Epithelial cell of proximal tubule (primary cell): Measurements from ENCODE around the gene CA5B. TPM values are rescaled to one million over a fixed set of nuclear protein-coding genes. Genes with fewer than 3 reads are reported as not detected.
"Not testable (repeated sequence)": the region's sequence is repeated elsewhere in the genome, so short reads cannot be mapped to it uniquely, and the experiment has no call there.

Experiments used
- DNase-seq: peaks from one replicate; pipeline ENCODE4 v3.0.0-alpha.2; 2011; ENCODE audit warnings: low read depth
- H3K4me3 ChIP-seq: 2 replicates; pipeline ENCODE4 v1.5.1; 2011; ENCODE audit warnings: low read depth, mild to moderate bottlenecking, low read length
- CTCF ChIP-seq: conservative IDR thresholded peaks from 2 replicates; pipeline ENCODE4 v1.5.1; 2012; ENCODE audit warnings: low read depth, mild to moderate bottlenecking, low read length
- total RNA-seq: library from RNA; depleted of rRNA; stranded (reverse); fragments of >200 nt; gene quantifications from 2 replicates; pipeline ENCODE4 v1.2.3, GENCODE V29; 2015

CA5B gene
- total RNA-seq, 1 donor from 2014 or later: 2.4 TPM

- no peak for DNase-seq
- H3K4me3 ChIP-seq: no peak overlapping the region
- TF ChIP-seq CTCF: no peak
These were observed 1.8 kb downstream of the CA5B start for GRCh38 chrX:15739886-15740285.

GRCh38 chrX:15744181-15744867, 6.3 kb downstream of the CA5B start:
- DNase-seq: no peak
- TF ChIP-seq CTCF: no peak
- no peak overlapping the region for H3K4me3 ChIP-seq

DNA sequence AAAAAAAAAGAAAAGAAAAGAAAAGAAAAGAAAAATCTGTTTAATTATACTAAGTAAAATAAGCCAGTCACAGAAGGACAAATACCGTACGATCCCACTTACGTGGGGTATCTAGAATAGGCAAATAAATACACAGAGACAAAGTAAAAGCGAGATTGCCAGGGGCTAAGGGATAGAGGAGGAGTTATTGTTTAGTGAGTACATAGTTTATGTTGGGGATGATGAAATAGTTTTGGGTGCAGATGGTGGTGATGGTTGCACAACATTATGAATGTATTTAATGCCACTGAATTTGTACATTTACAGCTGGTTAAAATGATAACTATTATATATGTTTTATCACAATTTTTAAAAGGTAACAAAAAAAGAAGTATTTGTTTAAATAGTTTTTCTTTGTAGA, 7.1 kb downstream of the CA5B start:
- TF ChIP-seq CTCF: no peak
- H3K4me3 ChIP-seq: no peak overlapping the region
- DNase-seq: no peak

- not testable (repeated sequence) for DNase-seq, H3K4me3 ChIP-seq
These were observed 8.6 kb downstream of the CA5B start for GRCh38 chrX:15746651-15747050.

GRCh38 chrX:15747626-15748173, 9.6 kb downstream of the CA5B start:
- no peak overlapping the region for H3K4me3 ChIP-seq
- no peak for DNase-seq
- TF ChIP-seq CTCF: no peak

GRCh38 chrX:15748841-15749240, 10.8 kb downstream of the CA5B start:
- DNase-seq: no peak
- TF ChIP-seq CTCF: no peak
- no peak overlapping the region for H3K4me3 ChIP-seq

DNA sequence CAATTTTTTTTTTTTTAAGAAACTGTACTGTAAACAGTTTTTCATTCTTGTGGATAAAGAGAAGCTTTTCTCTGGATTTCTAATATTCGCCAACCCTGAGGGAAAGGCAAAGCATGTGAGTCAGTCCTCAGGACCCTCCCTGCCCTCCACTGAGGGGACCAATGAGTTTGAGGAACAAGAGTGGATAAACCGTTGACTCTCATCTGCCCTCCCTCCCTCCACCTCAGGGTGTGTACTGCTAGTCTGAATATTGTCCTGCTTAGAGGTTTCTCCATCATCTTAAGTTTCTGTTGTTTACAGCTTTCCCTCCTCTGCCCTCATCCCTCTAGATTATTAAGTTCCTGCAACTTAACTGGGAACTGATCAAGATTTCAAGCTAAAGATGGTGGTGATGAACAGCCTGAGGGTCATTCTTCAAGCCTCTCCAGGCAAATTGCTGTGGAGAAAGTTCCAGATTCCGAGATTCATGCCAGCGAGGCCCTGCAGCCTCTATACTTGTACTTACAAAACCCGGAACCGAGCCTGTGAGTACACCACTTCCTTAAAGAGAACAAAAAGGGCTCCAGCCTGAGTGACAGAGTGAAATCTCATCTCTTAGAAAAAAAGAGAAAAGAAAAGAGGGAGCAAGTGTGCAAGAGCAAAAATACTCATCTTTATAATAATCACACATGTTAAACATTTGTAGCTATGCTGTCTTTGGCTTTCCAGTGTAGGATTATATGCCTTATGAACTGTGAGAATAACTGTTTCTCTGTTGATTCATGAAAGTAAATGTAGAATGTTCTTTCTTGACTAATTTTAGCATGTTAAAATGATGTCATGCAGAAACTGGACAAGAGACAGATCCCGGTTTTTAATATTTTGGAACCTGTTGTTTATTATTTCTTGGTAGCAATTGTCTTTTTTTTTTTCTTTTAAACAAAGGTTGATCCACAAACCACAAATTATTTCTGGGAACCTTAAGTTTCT, 11.9 kb downstream of the CA5B start:
- TF ChIP-seq CTCF: no peak
- no peak for DNase-seq
- H3K4me3 ChIP-seq: no peak overlapping the region
